ENCODE results near the gene TCL1B. TPM values are rescaled to one million over a fixed set of nuclear protein-coding genes. Genes with fewer than 3 reads are reported as not detected.

TCL1B gene
- total and polyA plus RNA-seq, 3 donors from 2014 or later = 3.7 to 5.6 (median 5.1) TPM

GRCh38 chr14:95699412-95699811 is 13.2 kb downstream of the TCL1B start:
- H3K27ac ChIP-seq = no peak overlapping the region
- H3K36me3 ChIP-seq (ENCODE audit: low read depth, missing control alignments) = no peaks in the 10 kb centered on the region
- H3K27me3 ChIP-seq = no peaks in the 10 kb centered on the region
- WGBS, 2 donors = 64 to 77% methylated on average over 5 of the region's 5 CpGs
- H3K9me3 ChIP-seq = no peaks in the 10 kb centered on the region
- intact Hi-C loops (cut with DNase I; ENCODE audit: low total_unique reads) = no loop called here
- H3K4me3 ChIP-seq = no peak overlapping the region
- no peaks in the 10 kb centered on the region for H3K4me1 ChIP-seq
- TF ChIP-seq CTCF (IDR thresholded peaks at IDR 0.05) (no peak), POLR2A (IDR thresholded peaks at IDR 0.05) (no peak)
- no peak for DNase-seq

- H3K4me1 ChIP-seq = no peaks in the 10 kb centered on the region
Observed at GRCh38 chr14:95700221-95700976, 14.2 kb downstream of the TCL1B start.

GRCh38 chr14:95701846-95702221 is 15.6 kb downstream of the TCL1B start:
- no peaks in the 10 kb centered on the region for H3K36me3 ChIP-seq (ENCODE audit: low read depth, missing control alignments)
- no peak overlapping the region for H3K27ac ChIP-seq
- no peaks in the 10 kb centered on the region for H3K27me3 ChIP-seq
- intact Hi-C loops (cut with DNase I; ENCODE audit: low total_unique reads) = no loop called here
- no peaks in the 10 kb centered on the region for H3K4me1 ChIP-seq
- H3K4me3 ChIP-seq = no peak overlapping the region
- TF ChIP-seq CTCF (IDR thresholded peaks at IDR 0.05) (no peak), POLR2A (IDR thresholded peaks at IDR 0.05) (no peak)
- H3K9me3 ChIP-seq = no peaks in the 10 kb centered on the region
- WGBS, 2 donors = 3 to 4% methylated on average over 4 of the region's 4 CpGs
- DNase-seq = peak; percentile 45

More at GRCh38 chr14:95700221-95700976, 14.2 kb downstream of the TCL1B start:
- Histone ChIP-seq H3K27me3 (no peaks in the 10 kb centered on the region), H3K4me3 (no peak overlapping the region), H3K36me3 (ENCODE audit: low read depth, missing control alignments) (no peaks in the 10 kb centered on the region), H3K9me3 (no peaks in the 10 kb centered on the region), H3K27ac (no peak overlapping the region)
- no peak for DNase-seq
- 57 to 63% methylated on average over 5 of the region's 5 CpGs for WGBS, 2 donors
- intact Hi-C loops (cut with DNase I; ENCODE audit: low total_unique reads) = no loop called here
- TF ChIP-seq POLR2A (IDR thresholded peaks at IDR 0.05) (no peak), CTCF (IDR thresholded peaks at IDR 0.05) (no peak)

GRCh38 chr14:95703341-95703740 is 17.1 kb downstream of the TCL1B start:
- no peak overlapping the region for H3K27ac ChIP-seq

More at GRCh38 chr14:95703341-95703740, 17.1 kb downstream of the TCL1B start:
- TF ChIP-seq POLR2A (IDR thresholded peaks at IDR 0.05) = no peak
- TF ChIP-seq CTCF (IDR thresholded peaks at IDR 0.05) = no peak
- 80 to 85% methylated on average over 3 of the region's 3 CpGs for WGBS, 2 donors
- Histone ChIP-seq H3K4me1 (no peaks in the 10 kb centered on the region), H3K36me3 (ENCODE audit: low read depth, missing control alignments) (no peaks in the 10 kb centered on the region), H3K4me3 (no peak overlapping the region), H3K27me3 (no peaks in the 10 kb centered on the region), H3K9me3 (no peaks in the 10 kb centered on the region)
- intact Hi-C loops (cut with DNase I; ENCODE audit: low total_unique reads) = no loop called here
- no peak for DNase-seq
